IMR-90 (cell line): ENCODE measurements around the gene TTC29. TPM values are rescaled to one million over a fixed set of nuclear protein-coding genes. Genes with fewer than 3 reads are reported as not detected.

Experiments used
- ATAC-seq: fragments of 200-7000 bp; cut with Tn5 transposase; 2 replicates; pipeline ENCODE4 v1.9.1; 2020; ENCODE audit warnings: low read depth, mild to moderate bottlenecking, moderate library complexity
- BruUV-seq: library from RNA; stranded (reverse); fragments of 400-500 nt; replicated peaks from 2 replicates; lab custom pipeline; 2021; lab: Mats Ljungman, UMichigan
- CTCF ChIA-PET: fragments of 300-600 bp; formaldehyde crosslinking; extraction: SDS; loops from one replicate; lab custom pipeline; 2021; ENCODE audit warnings: antibody characterized with exemption; lab: Yijun Ruan, JAX
- POLR2A ChIA-PET: fragments of 300-600 bp; sonication (Branson Sonifier 250); formaldehyde crosslinking; loops from one replicate; lab custom pipeline; 2022; ENCODE audit warnings: antibody characterized with exemption; ENCODE audit not compliant: unreplicated experiment; lab: Charles Lee
- DNase-seq: peaks from one replicate; pipeline ENCODE4 v3.0.0; 2013
- H2AFZ ChIP-seq: replicated peaks from 2 replicates; pipeline ENCODE3; 2013; ENCODE audit warnings: low read length, mild to moderate bottlenecking; ENCODE audit not compliant: poor library complexity
- H2AK5ac ChIP-seq: 2 replicates; pipeline ENCODE4 v1.6.1; 2013; ENCODE audit warnings: low read depth, low read length, inconsistent platforms
- H2AK9ac ChIP-seq: replicated peaks from 2 replicates; pipeline ENCODE3; 2013; ENCODE audit warnings: mild to moderate bottlenecking, low read depth, low read length, moderate library complexity; ENCODE audit not compliant: poor library complexity
- H2BK120ac ChIP-seq: 2 replicates; pipeline ENCODE4 v1.6.1; 2013; ENCODE audit warnings: low read depth, low read length, inconsistent platforms
- H2BK15ac ChIP-seq: 3 replicates; pipeline ENCODE4 v1.6.1; 2013; ENCODE audit warnings: low read depth, low read length, inconsistent platforms
- H2BK20ac ChIP-seq: 2 replicates; pipeline ENCODE4 v1.6.1; 2013; ENCODE audit warnings: low read depth, mild to moderate bottlenecking, inconsistent platforms, low read length, moderate library complexity
- H2BK5ac ChIP-seq: 2 replicates; pipeline ENCODE4 v1.6.1; 2013; ENCODE audit warnings: mild to moderate bottlenecking, low read depth, low read length, inconsistent platforms; ENCODE audit not compliant: poor library complexity, severe bottlenecking
- H3K14ac ChIP-seq: replicated peaks from 2 replicates; pipeline ENCODE4 v1.6.1; 2013; ENCODE audit warnings: low read depth, low read length, inconsistent platforms
- H3K18ac ChIP-seq: 2 replicates; pipeline ENCODE4 v1.6.1; 2013; ENCODE audit warnings: low read depth, low read length, control low read depth
- H3K23ac ChIP-seq: 2 replicates; pipeline ENCODE4 v1.6.1; 2013; ENCODE audit warnings: low read depth, low read length, inconsistent platforms
- H3K27ac ChIP-seq: 2 replicates; pipeline ENCODE4 v1.5.1; 2013; ENCODE audit warnings: mild to moderate bottlenecking, control low read depth, low read length; ENCODE audit not compliant: insufficient read depth
- H3K27me3 ChIP-seq: 2 replicates; pipeline ENCODE4 v1.6.1; 2013; ENCODE audit warnings: low read length; ENCODE audit not compliant: control insufficient read depth, insufficient read depth
- H3K36me3 ChIP-seq: 2 replicates; pipeline ENCODE4 v1.6.1; 2013; ENCODE audit warnings: low read length, mixed read lengths; ENCODE audit not compliant: control insufficient read depth, insufficient read depth
- H3K4ac ChIP-seq: 2 replicates; pipeline ENCODE4 v1.6.1; 2013; ENCODE audit warnings: low read depth, low read length, inconsistent platforms
- H3K4me1 ChIP-seq: 2 replicates; pipeline ENCODE4 v1.6.1; 2013; ENCODE audit warnings: low read length, mixed read lengths; ENCODE audit not compliant: control insufficient read depth, insufficient read depth
- H3K4me2 ChIP-seq: 2 replicates; pipeline ENCODE4 v1.6.1; 2013; ENCODE audit warnings: low read depth, mild to moderate bottlenecking, control low read depth, low read length, moderate library complexity
- H3K4me3 ChIP-seq: 2 replicates; pipeline ENCODE4 v1.5.1; 2013; ENCODE audit warnings: low read depth, mild to moderate bottlenecking, control low read depth, low read length, moderate library complexity; ENCODE audit not compliant: insufficient read depth
- H3K56ac ChIP-seq: 2 replicates; pipeline ENCODE4 v1.6.1; 2013; ENCODE audit warnings: low read length, inconsistent platforms; ENCODE audit not compliant: insufficient read depth; ENCODE audit errors: extremely low read depth
- H3K79me1 ChIP-seq, 2 experiments: 2 replicates each; pipeline ENCODE4 v1.6.1; 2013; ENCODE audit warnings: low read length in 2 of 2, inconsistent platforms in 1 of 2, low read depth in 1 of 2
- H3K9ac ChIP-seq: 2 replicates; pipeline ENCODE4 v1.6.1; 2013; ENCODE audit warnings: low read depth, low read length, control low read depth
- H3K9me1 ChIP-seq: 2 replicates; pipeline ENCODE4 v1.6.1; 2013; ENCODE audit warnings: low read length, inconsistent platforms; ENCODE audit not compliant: insufficient read depth
- H3K9me3 ChIP-seq: 2 replicates; pipeline ENCODE4 v1.6.1; 2013; ENCODE audit warnings: low read length; ENCODE audit not compliant: control insufficient read depth, insufficient read depth
- H4K20me1 ChIP-seq: 2 replicates; pipeline ENCODE4 v1.6.1; 2013; ENCODE audit warnings: low read length, inconsistent platforms; ENCODE audit not compliant: insufficient read depth
- H4K5ac ChIP-seq: 2 replicates; pipeline ENCODE4 v1.6.1; 2013; ENCODE audit warnings: mild to moderate bottlenecking, low read depth, low read length, control low read depth
- H4K8ac ChIP-seq, 2 experiments: 2 replicates each; pipeline ENCODE4 v1.6.1; 2013; ENCODE audit warnings: low read depth in 2 of 2, low read length in 2 of 2, control low read depth in 1 of 2, inconsistent platforms in 1 of 2
- H4K91ac ChIP-seq: 2 replicates; pipeline ENCODE4 v1.6.1; 2013; ENCODE audit warnings: low read depth, low read length, inconsistent platforms; ENCODE audit not compliant: insufficient read depth
- BHLHE40 ChIP-seq: fragments of 150-350 bp; IDR thresholded peaks from 2 replicates; pipeline ENCODE4 v1.6.1; 2016; ENCODE audit warnings: mild to moderate bottlenecking, low read depth, low read length
- CEBPB ChIP-seq: IDR thresholded peaks from 2 replicates; pipeline ENCODE4 v1.6.1; 2012; ENCODE audit warnings: low read depth, low read length, improper control_type of control experiment
- CHD1 ChIP-seq: IDR thresholded peaks from 2 replicates; pipeline ENCODE4 v1.6.1; 2012; ENCODE audit warnings: low read depth, low read length, improper control_type of control experiment
- CTCF ChIP-seq: conservative IDR thresholded peaks from 2 replicates; pipeline ENCODE4 v1.5.1; 2012; ENCODE audit warnings: mild to moderate bottlenecking, low read depth, low read length, improper control_type of control experiment
- ELK1 ChIP-seq: fragments of 150-350 bp; IDR thresholded peaks from 2 replicates; pipeline ENCODE4 v1.6.1; 2016; ENCODE audit warnings: low read depth, mild to moderate bottlenecking, low read length, moderate library complexity, borderline replicate concordance
- FOS ChIP-seq: fragments of 150-350 bp; IDR thresholded peaks from 2 replicates; pipeline ENCODE4 v1.6.1; 2016; ENCODE audit warnings: low read depth, low read length
- MAFK ChIP-seq: IDR thresholded peaks from 2 replicates; pipeline ENCODE4 v1.6.1; 2012; ENCODE audit warnings: low read depth, low read length, improper control_type of control experiment
- MAZ ChIP-seq: IDR thresholded peaks from 2 replicates; pipeline ENCODE4 v1.6.1; 2012; ENCODE audit warnings: low read depth, mild to moderate bottlenecking, low read length, improper control_type of control experiment, moderate library complexity, borderline replicate concordance
- MXI1 ChIP-seq: IDR thresholded peaks from 2 replicates; pipeline ENCODE4 v1.6.1; 2012; ENCODE audit warnings: low read depth, mild to moderate bottlenecking, low read length, moderate library complexity, borderline replicate concordance
- NFE2L2 ChIP-seq: fragments of 150-350 bp; IDR thresholded peaks from 2 replicates; pipeline ENCODE4 v1.6.1; 2016; ENCODE audit warnings: low read depth, mild to moderate bottlenecking, low read length
- POLR2A ChIP-seq: IDR thresholded peaks from 2 replicates; pipeline ENCODE4 v1.6.1; 2012; ENCODE audit warnings: mild to moderate bottlenecking, low read depth, low read length
- RAD21 ChIP-seq: IDR thresholded peaks from 2 replicates; pipeline ENCODE4 v1.6.1; 2012; ENCODE audit warnings: low read length, improper control_type of control experiment
- RCOR1 ChIP-seq: IDR thresholded peaks from 2 replicates; pipeline ENCODE4 v1.6.1; 2012; ENCODE audit warnings: mild to moderate bottlenecking, low read length, improper control_type of control experiment; ENCODE audit not compliant: insufficient replicate concordance
- RFX5 ChIP-seq: IDR thresholded peaks from 2 replicates; pipeline ENCODE4 v1.8.0; 2012; ENCODE audit warnings: low read depth, mild to moderate bottlenecking, low read length, moderate library complexity
- SMC3 ChIP-seq: fragments of 150-350 bp; IDR thresholded peaks from 2 replicates; pipeline ENCODE4 v1.6.1; 2016; ENCODE audit warnings: low read depth, mild to moderate bottlenecking, antibody characterized with exemption, low read length, moderate library complexity
- USF2 ChIP-seq: fragments of 150-350 bp; IDR thresholded peaks from 2 replicates; pipeline ENCODE4 v1.6.1; 2017; ENCODE audit warnings: mild to moderate bottlenecking, antibody characterized with exemption, low read length, low read depth
- WGBS, 2 experiments: methylation state at CpG; one replicate each; pipeline versions ENCODE4 v1.1.5 to v1.1.7; 2013; ENCODE audit warnings: missing lambda C conversion rate in 2 of 2; ENCODE audit not compliant: insufficient read length in 1 of 2; ENCODE audit errors: extremely low coverage in 2 of 2; 5-methylcytosine and 5-hydroxymethylcytosine counted together
- dilution Hi-C: fragments of 300-500 bp; cut with HindIII; formaldehyde crosslinking; loops from one replicate; pipeline ENCODE4 v1.14.3; 2018; ENCODE audit warnings: low sequenced_read_pairs; ENCODE audit not compliant: unreplicated experiment
- in situ Hi-C: fragments of 300-500 bp; cut with MboI; formaldehyde crosslinking; loops from 3 replicates; pipeline ENCODE4 v1.14.3; 2019; ENCODE audit warnings: low sequenced_read_pairs, inconsistent platforms, mixed read lengths
- intact Hi-C: fragments of 100-400 bp; cut with micrococcal nuclease; formaldehyde crosslinking; loops from 2 replicates; pipeline ENCODE4 v1.10.0; 2022
- polyA plus RNA-seq, 3 experiments: library from polyadenylated mRNA; depleted of rRNA; stranded (reverse); fragments of >200 nt; gene quantifications; 2 replicates each; pipeline ENCODE4 v1.2.3, GENCODE V29; 2012; ENCODE audit warnings: low replicate concordance in 1 of 3
- total RNA-seq: library from RNA; depleted of rRNA; stranded (reverse); fragments of >200 nt; gene quantifications from 2 replicates; pipeline ENCODE4 v1.2.3, GENCODE V29; 2012

TTC29 gene
- total and polyA plus RNA-seq, 2 of the 4 experiments (the other 2 are of a cell fraction): not detected

GRCh38 chr4:146763560-146763959, 182.1 kb downstream of the TTC29 start:
- Histone ChIP-seq H4K8ac (no peak overlapping the region), H3K36me3 (no peaks in the 10 kb centered on the region), H3K4me1 (no peaks in the 10 kb centered on the region), H2BK20ac (no peak overlapping the region), H3K18ac (no peak overlapping the region), H3K14ac (no peak overlapping the region), H3K23ac (no peak overlapping the region), H2AK9ac (no peak overlapping the region), H4K20me1 (no peaks in the 10 kb centered on the region), H3K4me2 (no peak overlapping the region), H2BK15ac (no peak overlapping the region), H3K56ac (no peak overlapping the region), H3K27me3 (no peaks in the 10 kb centered on the region), H2AK5ac (no peak overlapping the region), H3K9me1 (no peaks in the 10 kb centered on the region), H2BK5ac (no peak overlapping the region), H3K4ac (no peak overlapping the region), H3K79me1 (no peaks in the 10 kb centered on the region), H3K4me3 (no peak overlapping the region), H3K9me3 (no peaks in the 10 kb centered on the region), H2BK120ac (no peak overlapping the region), H2AFZ (no peak overlapping the region), H3K27ac (no peak overlapping the region), H3K9ac (no peak overlapping the region), H4K5ac (no peak overlapping the region), H4K91ac (no peak overlapping the region)
- no peak for ATAC-seq
- intact Hi-C loops (no loop called here), dilution Hi-C loops (no loop called here), in situ Hi-C loops (no loop called here)
- WGBS, 2 experiments: no CpG with 5 or more reads among the region's 2 CpGs
- no TSS peak for BruUV-seq
- CTCF ChIA-PET: no interaction called here
- POLR2A ChIA-PET: no interaction called here
- no peak for DNase-seq
- TF ChIP-seq MAFK (no peak), MAZ (no peak), FOS (no peak), RCOR1 (no peak), MXI1 (no peak), NFE2L2 (no peak), POLR2A (no peak), CEBPB (no peak), USF2 (no peak), ELK1 (no peak), BHLHE40 (no peak), RFX5 (no peak), RAD21 (no peak), CTCF (no peak), SMC3 (no peak), CHD1 (no peak)
